ENCODE results near the gene FAM210B.
"Not testable (repeated sequence)": the region's sequence is repeated elsewhere in the genome, so short reads cannot be mapped to it uniquely, and the experiment has no call there.

The FAM210B gene

GRCh38 chr20:56358600-56359211 lies at the start of gene FAM210B:
TSS of gene FAM210B (plus strand) at chr20:56358974. CDS start at chr20:56359006, 32 bp downstream.
- Histone ChIP-seq H2AFZ (ENCODE audit: low read length, unreplicated experiment) (peak within 1 kb of the TSS; percentile 91), H3K27ac (ENCODE audit: low read depth, low read length) (peak within 1 kb of the TSS; percentile 43; the same call in 1 of the 2 replicates), H3K79me2 (ENCODE audit: control insufficient read depth, insufficient read depth, low read length, unreplicated experiment) (peaks cover 16% of the 10 kb centered on the region), H3K4me3 (ENCODE audit: low read depth, low read length) (peak within 1 kb of the TSS; percentile 100), H3K36me3 (ENCODE audit: insufficient read depth, low read length) (no peaks in the 10 kb centered on the region), H3K4me1 (ENCODE audit: control insufficient read depth, insufficient read depth, low read length, unreplicated experiment) (peaks cover 16% of the 10 kb centered on the region), H3K27me3 (ENCODE audit: insufficient read depth, low read length) (peaks cover 6% of the 10 kb centered on the region; the same call in 1 of the 2 replicates)

GRCh38 chr20:56316051-56316450 lies 42.7 kb upstream of the FAM210B start:
- no peak overlapping the region for H2AFZ ChIP-seq (ENCODE audit: low read length, unreplicated experiment)
- H3K4me1 ChIP-seq (ENCODE audit: control insufficient read depth, insufficient read depth, low read length, unreplicated experiment) = no peaks in the 10 kb centered on the region
- H3K27me3 ChIP-seq (ENCODE audit: insufficient read depth, low read length) = no peaks in the 10 kb centered on the region
- no peak overlapping the region for H3K4me3 ChIP-seq (ENCODE audit: low read depth, low read length)
- no peak overlapping the region for H3K27ac ChIP-seq (ENCODE audit: low read depth, low read length)
- H3K36me3 ChIP-seq (ENCODE audit: insufficient read depth, low read length) = no peaks in the 10 kb centered on the region
- H3K79me2 ChIP-seq (ENCODE audit: control insufficient read depth, insufficient read depth, low read length, unreplicated experiment) = no peaks in the 10 kb centered on the region

DNA sequence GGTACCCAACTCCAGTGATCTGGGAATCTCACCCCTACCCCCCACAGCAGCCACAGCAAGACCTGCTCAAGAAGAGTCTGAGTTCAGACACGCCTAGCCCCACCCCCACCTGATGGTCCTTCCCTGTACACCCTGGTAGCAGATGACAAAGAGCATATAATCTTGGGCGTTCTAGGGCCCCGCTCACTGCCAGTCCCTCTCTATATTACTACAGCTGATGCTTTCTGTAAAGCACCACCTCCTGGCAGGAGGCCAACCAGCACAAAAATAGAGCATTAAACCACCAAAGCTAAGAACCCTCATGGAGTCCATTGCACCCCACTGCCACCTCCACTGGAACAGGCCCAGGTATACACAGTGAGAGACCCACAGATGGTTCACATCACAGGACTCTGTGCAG lies 42.3 kb upstream of the FAM210B start:
- Histone ChIP-seq H3K4me3 (ENCODE audit: low read depth, low read length) (no peak overlapping the region), H3K4me1 (ENCODE audit: control insufficient read depth, insufficient read depth, low read length, unreplicated experiment) (no peaks in the 10 kb centered on the region), H3K79me2 (ENCODE audit: control insufficient read depth, insufficient read depth, low read length, unreplicated experiment) (no peaks in the 10 kb centered on the region), H2AFZ (ENCODE audit: low read length, unreplicated experiment) (no peak overlapping the region), H3K27ac (ENCODE audit: low read depth, low read length) (no peak overlapping the region), H3K27me3 (ENCODE audit: insufficient read depth, low read length) (no peaks in the 10 kb centered on the region), H3K36me3 (ENCODE audit: insufficient read depth, low read length) (no peaks in the 10 kb centered on the region)

- no peaks in the 10 kb centered on the region for H3K4me1 ChIP-seq (ENCODE audit: control insufficient read depth, insufficient read depth, low read length, unreplicated experiment)
- no peaks in the 10 kb centered on the region for H3K79me2 ChIP-seq (ENCODE audit: control insufficient read depth, insufficient read depth, low read length, unreplicated experiment)
- H3K36me3 ChIP-seq (ENCODE audit: insufficient read depth, low read length) = no peaks in the 10 kb centered on the region
- H2AFZ ChIP-seq (ENCODE audit: low read length, unreplicated experiment) = no peak overlapping the region
- H3K27me3 ChIP-seq (ENCODE audit: insufficient read depth, low read length) = peaks cover 14% of the 10 kb centered on the region; the same call in 1 of the 2 replicates
- H3K4me3 ChIP-seq (ENCODE audit: low read depth, low read length) = no peak overlapping the region
- H3K27ac ChIP-seq (ENCODE audit: low read depth, low read length) = no peak overlapping the region
Measured at GRCh38 chr20:56322681-56323080, 36.1 kb upstream of the FAM210B start.

DNA sequence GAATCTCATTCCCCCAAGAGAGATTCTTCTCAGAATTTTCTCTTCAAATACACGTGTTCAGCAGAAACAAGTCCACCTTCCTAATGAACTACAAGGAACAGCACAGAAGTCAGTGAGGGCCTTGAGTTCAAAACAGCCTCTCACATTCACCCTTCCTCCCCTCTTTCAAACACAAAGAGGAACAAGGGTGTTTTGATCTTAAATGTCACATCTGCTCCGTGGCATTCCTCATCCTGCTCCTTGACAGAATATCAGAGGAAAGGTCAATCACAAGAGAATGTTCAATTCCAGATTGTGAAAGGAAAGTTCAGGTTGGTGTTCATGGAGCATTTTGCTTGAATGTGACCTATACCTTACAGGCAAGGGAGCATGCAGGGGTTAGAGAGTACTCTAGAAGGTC lies 35.6 kb upstream of the FAM210B start:
- H3K27me3 ChIP-seq (ENCODE audit: insufficient read depth, low read length) = peaks cover 14% of the 10 kb centered on the region; the same call in 1 of the 2 replicates
- H3K27ac ChIP-seq (ENCODE audit: low read depth, low read length) = no peak overlapping the region
- H2AFZ ChIP-seq (ENCODE audit: low read length, unreplicated experiment) = no peak overlapping the region
- no peaks in the 10 kb centered on the region for H3K36me3 ChIP-seq (ENCODE audit: insufficient read depth, low read length)
- no peaks in the 10 kb centered on the region for H3K4me1 ChIP-seq (ENCODE audit: control insufficient read depth, insufficient read depth, low read length, unreplicated experiment)
- H3K79me2 ChIP-seq (ENCODE audit: control insufficient read depth, insufficient read depth, low read length, unreplicated experiment) = no peaks in the 10 kb centered on the region
- no peak overlapping the region for H3K4me3 ChIP-seq (ENCODE audit: low read depth, low read length)

GRCh38 chr20:56323656-56324055 lies 35.1 kb upstream of the FAM210B start:
- Histone ChIP-seq H3K4me1 (ENCODE audit: control insufficient read depth, insufficient read depth, low read length, unreplicated experiment) (no peaks in the 10 kb centered on the region), H2AFZ (ENCODE audit: low read length, unreplicated experiment) (no peak overlapping the region), H3K27ac (ENCODE audit: low read depth, low read length) (no peak overlapping the region), H3K79me2 (ENCODE audit: control insufficient read depth, insufficient read depth, low read length, unreplicated experiment) (no peaks in the 10 kb centered on the region), H3K36me3 (ENCODE audit: insufficient read depth, low read length) (no peaks in the 10 kb centered on the region), H3K4me3 (ENCODE audit: low read depth, low read length) (no peak overlapping the region), H3K27me3 (ENCODE audit: insufficient read depth, low read length) (peaks cover 14% of the 10 kb centered on the region; the same call in 1 of the 2 replicates)

- Histone ChIP-seq H3K27me3 (ENCODE audit: insufficient read depth, low read length) (peaks cover 14% of the 10 kb centered on the region; the same call in 1 of the 2 replicates), H3K4me3 (ENCODE audit: low read depth, low read length) (no peak overlapping the region), H3K79me2 (ENCODE audit: control insufficient read depth, insufficient read depth, low read length, unreplicated experiment) (no peaks in the 10 kb centered on the region), H2AFZ (ENCODE audit: low read length, unreplicated experiment) (no peak overlapping the region), H3K27ac (ENCODE audit: low read depth, low read length) (no peak overlapping the region), H3K4me1 (ENCODE audit: control insufficient read depth, insufficient read depth, low read length, unreplicated experiment) (no peaks in the 10 kb centered on the region), H3K36me3 (ENCODE audit: insufficient read depth, low read length) (no peaks in the 10 kb centered on the region)
Measured at GRCh38 chr20:56324806-56325205, 34.0 kb upstream of the FAM210B start.

GRCh38 chr20:56328861-56329260 lies 29.9 kb upstream of the FAM210B start:
- Histone ChIP-seq H3K27me3 (ENCODE audit: insufficient read depth, low read length) (0 out of 2 replicates have a peak, but pooled peaks cover 8% of the 10 kb centered on the region), H3K36me3 (ENCODE audit: insufficient read depth, low read length) (no peaks in the 10 kb centered on the region), H3K4me1 (ENCODE audit: control insufficient read depth, insufficient read depth, low read length, unreplicated experiment) (no peaks in the 10 kb centered on the region), H3K4me3 (ENCODE audit: low read depth, low read length) (no peak overlapping the region), H3K79me2 (ENCODE audit: control insufficient read depth, insufficient read depth, low read length, unreplicated experiment) (no peaks in the 10 kb centered on the region), H3K27ac (ENCODE audit: low read depth, low read length) (no peak overlapping the region), H2AFZ (ENCODE audit: low read length, unreplicated experiment) (no peak overlapping the region)

GRCh38 chr20:56336709-56337108 lies 22.1 kb upstream of the FAM210B start:
- H3K4me1 ChIP-seq (ENCODE audit: control insufficient read depth, insufficient read depth, low read length, unreplicated experiment) = not testable (repeated sequence)

GRCh38 chr20:56342783-56343182 lies 16.0 kb upstream of the FAM210B start:
- Histone ChIP-seq H2AFZ (ENCODE audit: low read length, unreplicated experiment) (no peak overlapping the region), H3K27me3 (ENCODE audit: insufficient read depth, low read length) (peaks cover 28% of the 10 kb centered on the region), H3K4me1 (ENCODE audit: control insufficient read depth, insufficient read depth, low read length, unreplicated experiment) (no peaks in the 10 kb centered on the region)

More at GRCh38 chr20:56336709-56337108, 22.1 kb upstream of the FAM210B start:
- not testable (repeated sequence) for H3K36me3 ChIP-seq (ENCODE audit: insufficient read depth, low read length); H3K4me3 ChIP-seq (ENCODE audit: low read depth, low read length); H3K79me2 ChIP-seq (ENCODE audit: control insufficient read depth, insufficient read depth, low read length, unreplicated experiment); H3K27me3 ChIP-seq (ENCODE audit: insufficient read depth, low read length); H2AFZ ChIP-seq (ENCODE audit: low read length, unreplicated experiment); H3K27ac ChIP-seq (ENCODE audit: low read depth, low read length)

GRCh38 chr20:56343861-56344381 lies 14.9 kb upstream of the FAM210B start:
- H2AFZ ChIP-seq (ENCODE audit: low read length, unreplicated experiment) = no peak overlapping the region
- no peaks in the 10 kb centered on the region for H3K79me2 ChIP-seq (ENCODE audit: control insufficient read depth, insufficient read depth, low read length, unreplicated experiment)
- no peaks in the 10 kb centered on the region for H3K36me3 ChIP-seq (ENCODE audit: insufficient read depth, low read length)
- no peaks in the 10 kb centered on the region for H3K4me1 ChIP-seq (ENCODE audit: control insufficient read depth, insufficient read depth, low read length, unreplicated experiment)
- H3K4me3 ChIP-seq (ENCODE audit: low read depth, low read length) = 0 out of 2 replicates have a peak overlapping the region, but pooled peaks have one; percentile 43
- peaks cover 28% of the 10 kb centered on the region for H3K27me3 ChIP-seq (ENCODE audit: insufficient read depth, low read length)
- H3K27ac ChIP-seq (ENCODE audit: low read depth, low read length) = no peak overlapping the region

More at GRCh38 chr20:56342783-56343182, 16.0 kb upstream of the FAM210B start:
- no peak overlapping the region for H3K4me3 ChIP-seq (ENCODE audit: low read depth, low read length)
- no peaks in the 10 kb centered on the region for H3K79me2 ChIP-seq (ENCODE audit: control insufficient read depth, insufficient read depth, low read length, unreplicated experiment)
- no peaks in the 10 kb centered on the region for H3K36me3 ChIP-seq (ENCODE audit: insufficient read depth, low read length)
- no peak overlapping the region for H3K27ac ChIP-seq (ENCODE audit: low read depth, low read length)

Data from ACC112 (cell line).